HG02623 (cell line): ENCODE data around the gene ATG9B.
"Not testable (repeated sequence)": the region's sequence is repeated elsewhere in the genome, so short reads cannot be mapped to it uniquely, and the experiment has no call there.

Experiments used
- ATAC-seq: cut with Tn5 transposase; IDR thresholded peaks from one replicate; pipeline ENCODE4 v1.9.1; 2021; ENCODE audit warnings: moderate library complexity; ENCODE audit not compliant: unreplicated experiment

Gene ATG9B

GRCh38 chr7:151017370-151017952, 6.8 kb downstream of the ATG9B start:
- no peak for ATAC-seq

DNA sequence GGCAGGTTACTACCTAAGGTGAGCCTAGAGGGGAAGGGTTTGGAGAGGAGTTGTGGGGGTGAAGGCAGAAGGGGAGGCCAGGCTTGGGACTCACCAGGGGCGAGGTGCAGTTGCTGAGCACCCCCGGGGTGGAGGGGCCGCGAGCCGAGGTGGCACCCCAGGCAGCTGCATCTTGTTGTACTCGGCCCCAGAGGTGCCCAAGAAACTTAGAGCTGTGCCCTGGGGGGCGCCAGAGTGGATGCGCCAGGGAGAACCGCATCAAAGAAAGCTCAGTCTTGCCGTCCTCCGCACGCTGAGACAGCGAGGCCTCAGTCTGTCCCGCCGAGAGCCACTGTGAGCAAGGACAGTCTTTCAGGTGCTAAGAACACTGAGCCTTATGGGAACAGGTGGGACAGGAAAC, 7.4 kb downstream of the ATG9B start:
- ATAC-seq = no peak

- ATAC-seq = no peak
Measured at GRCh38 chr7:151016505-151016904, 7.8 kb downstream of the ATG9B start.

DNA sequence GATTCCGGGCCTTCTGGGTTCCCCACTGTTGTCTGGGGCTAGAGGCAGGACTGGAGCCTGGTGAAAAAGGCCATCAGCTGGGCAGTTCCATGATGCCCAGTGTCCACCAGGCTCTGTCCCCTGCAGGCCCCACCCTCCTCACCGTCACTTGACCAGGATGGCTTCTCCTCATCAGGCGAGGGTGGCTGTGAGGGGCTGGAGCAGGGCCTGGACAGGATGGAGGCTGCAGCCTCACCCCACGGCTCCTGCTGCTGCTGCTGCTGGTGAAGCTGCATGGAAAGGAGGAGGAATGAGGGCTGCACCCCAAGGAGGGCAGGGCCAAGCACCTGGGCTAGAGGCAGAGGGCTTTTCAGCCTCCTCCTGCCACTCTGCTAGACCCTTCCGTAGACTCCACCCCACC, 8.3 kb downstream of the ATG9B start:
- no peak for ATAC-seq

DNA sequence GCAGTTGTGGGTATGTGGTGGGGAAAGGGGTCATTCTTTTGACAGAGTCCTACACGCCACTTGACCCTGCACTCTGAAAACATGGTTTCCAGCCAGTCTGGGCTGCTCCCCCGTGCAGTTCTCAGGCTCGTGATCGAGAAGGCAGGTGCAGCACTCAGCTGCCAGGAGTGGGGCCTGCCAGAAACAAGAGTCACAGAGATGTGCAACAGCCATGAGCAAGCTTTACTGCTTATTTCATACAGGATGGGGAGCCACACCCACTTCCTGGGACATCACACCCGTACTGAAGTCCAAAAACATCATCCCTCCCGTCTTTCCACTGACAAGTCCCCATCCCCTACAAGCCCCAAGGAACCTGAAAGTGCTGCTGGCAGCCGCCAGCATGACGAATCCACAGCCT, 9.3 kb downstream of the ATG9B start:
- ATAC-seq = no peak

- no peak for ATAC-seq
Measured at GRCh38 chr7:151013733-151014497, 10.4 kb downstream of the ATG9B start.

- no peak for ATAC-seq
Measured at GRCh38 chr7:151013356-151013732, 10.9 kb downstream of the ATG9B start.

DNA sequence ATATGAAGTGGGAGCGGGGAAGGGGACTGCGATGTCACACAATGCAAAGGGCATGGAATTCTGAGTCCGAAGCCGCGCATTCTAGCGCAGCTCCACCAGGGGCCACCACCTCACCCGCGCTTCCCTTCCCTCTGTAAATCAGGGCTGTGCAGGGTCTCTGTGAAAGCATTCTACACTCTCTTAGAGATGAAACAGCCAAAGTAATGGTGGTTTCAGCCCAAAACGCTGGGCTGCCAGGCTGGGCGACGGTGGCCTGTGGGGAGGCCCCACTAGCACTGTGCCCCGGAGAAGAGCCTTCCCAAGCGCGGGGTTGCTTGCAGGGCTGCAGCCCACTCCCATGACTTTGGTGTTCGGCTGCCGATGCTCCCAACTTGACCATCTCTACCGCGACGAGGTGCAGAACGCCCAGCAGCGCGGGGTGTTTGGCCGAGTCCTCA, 11.4 kb downstream of the ATG9B start:
- ATAC-seq = no peak

DNA sequence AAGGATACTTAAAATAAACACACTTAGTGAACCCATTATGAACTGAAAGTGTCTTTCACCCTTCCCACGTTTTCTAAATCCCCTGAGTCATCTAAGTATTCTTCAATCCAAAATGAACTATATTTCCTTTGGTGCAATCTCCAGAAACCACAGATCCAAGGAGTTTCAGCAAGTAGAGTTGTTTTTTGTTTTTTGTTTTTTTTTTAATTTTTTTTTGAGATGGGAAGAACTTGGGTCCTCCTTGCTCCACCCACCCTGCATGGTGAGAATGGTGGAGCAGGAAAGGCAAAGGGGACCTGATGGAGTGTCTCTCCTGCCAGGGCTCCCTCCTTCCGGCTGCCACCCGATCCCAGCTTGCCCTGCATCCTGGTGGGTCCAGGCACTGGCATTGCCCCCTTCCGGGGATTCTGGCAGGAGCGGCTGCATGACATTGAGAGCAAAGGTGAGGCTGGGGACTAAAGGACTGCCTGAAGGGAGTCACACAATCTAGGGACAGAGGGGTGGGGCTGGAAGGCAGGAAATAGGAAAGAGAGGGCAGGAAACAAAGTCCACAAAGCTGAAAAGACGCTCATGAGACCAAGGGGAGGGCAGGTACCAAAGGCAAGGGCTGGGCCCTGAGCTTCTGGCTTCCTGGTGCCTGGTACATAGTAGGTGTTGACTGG, 12.1 kb downstream of the ATG9B start:
- no peak for ATAC-seq

- not testable (repeated sequence) for ATAC-seq
Measured at GRCh38 chr7:151011616-151012015, 12.7 kb downstream of the ATG9B start.

DNA sequence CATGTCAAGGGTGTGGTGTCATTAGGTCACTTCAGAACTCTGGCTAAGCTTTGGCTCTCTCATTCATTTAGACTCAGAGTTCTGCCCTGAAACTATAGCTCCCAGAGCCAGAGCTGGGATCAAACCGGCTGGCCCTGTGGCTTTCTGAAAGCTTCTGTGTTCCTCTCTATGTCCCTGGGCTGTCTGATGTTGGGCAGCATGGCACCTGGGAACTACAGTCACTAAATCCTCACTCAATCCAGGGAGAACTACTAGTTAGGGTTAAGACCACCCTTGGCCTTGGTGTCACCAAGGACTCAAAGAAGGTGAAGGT, 13.2 kb downstream of the ATG9B start:
- no peak for ATAC-seq

DNA sequence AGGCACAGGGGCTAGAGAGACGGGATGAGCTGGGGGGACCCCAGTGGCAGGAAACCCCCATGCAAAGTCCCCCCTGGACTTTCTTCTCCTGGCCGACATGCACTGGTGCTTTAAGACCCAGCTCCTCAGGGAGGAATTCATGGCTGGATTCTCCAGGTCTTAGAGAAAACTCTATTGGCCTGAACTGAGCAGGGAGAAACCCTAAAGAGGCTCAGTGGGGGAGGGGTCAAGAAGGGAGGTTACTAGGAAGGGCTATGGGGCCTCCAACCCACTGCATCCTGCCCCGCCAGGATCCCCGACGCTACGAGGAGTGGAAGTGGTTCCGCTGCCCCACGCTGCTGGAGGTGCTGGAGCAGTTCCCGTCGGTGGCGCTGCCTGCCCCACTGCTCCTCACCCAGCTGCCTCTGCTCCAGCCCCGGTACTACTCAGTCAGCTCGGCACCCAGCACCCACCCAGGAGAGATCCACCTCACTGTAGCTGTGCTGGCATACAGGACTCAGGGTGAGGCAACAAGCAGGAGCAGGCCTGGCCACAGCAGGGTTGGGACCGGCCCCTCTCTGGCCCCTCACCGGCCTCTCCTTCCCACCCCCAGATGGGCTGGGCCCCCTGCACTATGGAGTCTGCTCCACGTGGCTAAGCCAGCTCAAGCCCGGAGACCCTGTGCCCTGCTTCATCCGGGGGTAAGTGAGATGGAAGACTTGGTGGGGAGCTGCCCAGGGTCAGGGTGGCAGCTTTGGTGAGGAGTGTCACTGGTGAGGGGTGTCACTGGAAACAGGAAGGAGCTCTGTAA, 13.8 kb downstream of the ATG9B start:
- no peak for ATAC-seq

DNA sequence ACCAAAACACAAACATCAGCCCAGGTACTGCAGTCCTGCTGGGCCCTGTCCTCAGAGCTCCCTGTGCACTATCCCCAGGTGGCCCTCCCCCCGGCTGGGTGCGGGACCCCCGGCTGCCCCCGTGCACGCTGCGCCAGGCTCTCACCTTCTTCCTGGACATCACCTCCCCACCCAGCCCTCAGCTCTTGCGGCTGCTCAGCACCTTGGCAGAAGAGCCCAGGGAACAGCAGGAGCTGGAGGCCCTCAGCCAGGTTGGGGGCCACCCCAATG, 14.3 kb downstream of the ATG9B start:
- ATAC-seq = no peak

DNA sequence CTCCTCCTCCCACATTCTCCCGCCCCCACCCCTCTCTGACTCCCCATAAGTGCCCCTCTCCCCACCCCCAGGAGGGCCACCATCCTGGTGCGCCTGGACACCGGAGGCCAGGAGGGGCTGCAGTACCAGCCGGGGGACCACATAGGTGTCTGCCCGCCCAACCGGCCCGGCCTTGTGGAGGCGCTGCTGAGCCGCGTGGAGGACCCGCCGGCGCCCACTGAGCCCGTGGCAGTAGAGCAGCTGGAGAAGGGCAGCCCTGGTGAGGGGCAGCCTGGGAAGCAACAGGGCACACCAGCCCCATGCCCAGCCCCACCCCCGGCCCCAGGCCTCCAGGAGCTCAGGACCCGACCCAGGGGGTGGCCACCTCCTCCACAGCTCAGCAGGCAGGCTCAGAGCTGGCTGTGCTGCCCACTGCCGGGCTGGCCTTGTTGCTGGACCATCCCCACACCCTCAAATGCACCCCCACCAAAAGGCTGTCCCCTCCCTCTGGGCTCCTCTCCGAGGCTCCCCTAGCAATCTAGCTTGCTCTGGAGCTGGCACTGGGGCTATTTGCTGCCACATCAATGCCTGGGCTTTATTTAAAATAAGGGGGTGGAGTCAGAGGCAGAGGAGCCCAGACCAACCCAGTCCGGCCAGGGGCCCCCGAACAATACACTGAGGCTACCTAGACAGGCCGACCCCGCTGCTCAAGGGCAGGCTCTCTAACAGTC, 14.8 kb downstream of the ATG9B start:
- no peak for ATAC-seq

DNA sequence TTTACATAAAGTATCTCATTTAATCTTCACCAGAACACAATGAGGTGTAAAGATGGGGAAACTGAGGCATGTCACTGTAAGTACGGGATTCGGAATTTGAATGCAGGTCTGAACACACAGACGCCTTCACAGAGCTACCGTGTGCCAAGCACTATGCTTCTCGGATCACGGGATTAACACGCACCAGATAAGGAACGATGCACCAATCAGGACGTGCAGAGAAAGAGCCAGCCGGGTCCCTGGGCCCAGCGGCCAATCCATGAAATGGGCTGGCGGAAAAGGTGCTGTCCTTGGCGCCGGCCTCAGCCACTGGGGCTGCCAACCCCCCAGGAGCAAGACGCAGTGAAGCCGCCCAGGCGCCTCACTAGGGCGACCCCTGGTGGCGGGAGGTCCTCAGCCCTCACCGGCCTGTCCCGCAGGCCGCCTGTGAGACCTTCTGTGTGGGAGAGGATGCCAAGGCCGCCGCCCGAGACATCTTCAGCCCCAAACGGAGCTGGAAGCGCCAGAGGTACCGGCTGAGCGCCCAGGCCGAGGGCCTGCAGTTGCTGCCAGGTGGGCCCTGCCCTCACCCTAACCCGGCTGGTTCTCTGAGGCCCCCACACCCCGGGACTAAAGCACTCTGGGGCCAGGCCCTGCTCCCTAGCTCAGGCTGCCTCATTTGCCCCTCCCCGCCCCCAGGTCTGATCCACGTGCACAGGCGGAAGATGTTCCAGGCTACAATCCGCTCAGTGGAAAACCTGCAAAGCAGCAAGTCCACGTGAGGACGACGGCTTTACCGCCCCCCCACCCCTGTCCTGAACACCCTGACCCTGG, 15.6 kb downstream of the ATG9B start:
- ATAC-seq = peak; percentile 72

DNA sequence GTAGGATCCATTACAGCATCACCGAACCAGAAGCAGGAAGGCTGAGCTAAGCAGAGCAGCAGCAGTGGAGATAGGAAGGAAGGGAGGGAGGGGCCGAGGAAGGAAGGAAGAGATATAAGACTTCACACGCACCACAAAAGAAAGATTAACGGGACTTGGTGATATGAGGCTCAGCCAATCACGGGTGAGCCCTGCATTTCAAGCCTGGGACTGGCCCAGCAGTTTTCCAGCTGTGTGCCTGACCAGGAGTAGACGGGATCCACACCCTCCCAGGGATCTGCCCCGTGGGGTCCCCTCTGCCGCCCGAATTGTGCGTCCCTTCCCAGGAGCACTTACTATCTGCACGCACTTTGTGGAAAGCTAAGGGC, 16.2 kb downstream of the ATG9B start:
- no peak for ATAC-seq

- no peak for ATAC-seq
Measured at GRCh38 chr7:151007469-151007898, 16.8 kb downstream of the ATG9B start.

DNA sequence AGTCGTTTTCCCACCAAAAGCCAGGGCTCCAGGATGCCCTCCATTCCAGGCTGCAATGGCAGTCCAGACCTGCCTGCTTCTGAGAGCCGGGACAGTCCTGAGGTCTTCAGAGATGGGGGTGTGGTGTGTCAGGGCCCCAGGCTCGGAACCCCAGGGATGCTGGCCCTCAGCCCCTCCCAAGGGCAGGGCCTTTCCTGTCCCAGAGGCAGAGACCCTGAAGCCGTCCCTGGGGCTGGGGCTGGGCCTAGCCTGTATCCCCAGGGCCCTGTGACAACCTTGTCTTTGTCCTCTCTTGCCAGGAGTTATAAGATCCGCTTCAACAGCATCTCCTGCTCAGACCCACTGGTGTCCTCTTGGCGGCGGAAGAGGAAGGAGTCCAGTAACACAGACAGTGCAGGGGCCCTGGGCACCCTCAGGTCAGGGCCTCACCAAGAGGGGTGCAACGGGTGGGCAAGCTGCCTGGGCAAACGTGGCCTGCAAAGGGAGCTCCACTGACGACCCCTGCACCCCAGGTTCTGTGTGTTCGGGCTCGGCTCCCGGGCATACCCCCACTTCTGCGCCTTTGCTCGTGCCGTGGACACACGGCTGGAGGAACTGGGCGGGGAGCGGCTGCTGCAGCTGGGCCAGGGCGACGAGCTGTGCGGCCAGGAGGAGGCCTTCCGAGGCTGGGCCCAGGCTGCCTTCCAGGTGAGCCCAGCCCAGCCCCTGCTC, 17.5 kb downstream of the ATG9B start:
- ATAC-seq = no peak

DNA sequence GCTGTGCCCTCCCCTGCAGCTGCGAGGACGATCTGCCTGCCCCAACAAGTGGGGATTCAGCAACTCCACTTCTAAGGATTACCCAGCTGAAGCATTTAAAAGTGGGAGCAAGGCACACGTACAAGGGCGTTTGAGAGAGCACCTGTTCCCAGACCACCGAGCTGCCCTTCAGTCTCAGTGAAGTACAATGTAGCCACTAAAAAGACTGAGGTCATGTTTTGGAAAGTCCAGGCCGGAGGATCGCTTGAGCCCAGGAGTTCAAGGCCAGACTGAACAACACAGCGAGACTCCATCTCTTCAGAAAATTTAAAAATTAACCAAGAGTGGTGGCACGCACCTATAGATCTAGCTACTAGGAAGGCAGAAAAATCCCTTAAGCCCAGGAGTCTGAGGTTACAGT, 18.7 kb downstream of the ATG9B start:
- ATAC-seq = no peak

DNA sequence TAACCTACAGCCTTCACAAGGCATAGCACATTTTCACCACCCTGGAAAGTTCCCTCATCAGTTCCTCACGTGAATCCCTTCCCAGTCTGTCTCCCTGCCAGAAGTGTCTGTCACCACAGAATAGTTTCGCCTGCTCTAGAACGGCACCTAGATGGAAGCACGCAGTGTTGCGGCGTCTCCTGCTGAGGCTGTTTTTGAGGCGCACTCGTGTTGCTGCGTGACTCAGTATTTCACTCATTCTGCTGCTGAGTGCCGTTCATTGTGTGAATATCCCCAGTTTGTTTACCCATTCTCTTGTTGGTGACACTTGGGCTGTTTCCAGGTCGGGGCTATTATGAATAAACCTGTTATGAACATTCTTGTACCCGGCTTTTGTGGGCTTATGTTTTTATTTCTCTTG, 20.7 kb downstream of the ATG9B start:
- no peak for ATAC-seq
